Measurements from ENCODE around the gene SLC24A3.

Gene SLC24A3

DNA sequence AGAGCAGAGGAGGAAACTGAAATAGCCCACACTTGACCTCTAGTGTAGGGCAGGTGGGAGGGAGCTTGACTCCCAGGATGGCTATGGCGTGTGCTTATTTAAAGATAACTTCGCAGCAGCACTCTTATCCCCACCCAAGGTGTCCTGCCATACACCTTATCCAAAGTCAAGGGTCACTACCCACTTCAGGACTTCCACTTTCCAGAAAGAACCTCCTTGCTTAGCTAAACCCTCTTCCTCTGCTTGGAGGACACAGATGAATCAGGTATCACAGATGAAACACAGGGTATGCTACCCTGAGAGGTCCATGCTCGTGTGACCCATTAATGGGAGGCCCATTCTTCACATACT, 547.9 kb downstream of the SLC24A3 start:
- no peak for DNase-seq

DNA sequence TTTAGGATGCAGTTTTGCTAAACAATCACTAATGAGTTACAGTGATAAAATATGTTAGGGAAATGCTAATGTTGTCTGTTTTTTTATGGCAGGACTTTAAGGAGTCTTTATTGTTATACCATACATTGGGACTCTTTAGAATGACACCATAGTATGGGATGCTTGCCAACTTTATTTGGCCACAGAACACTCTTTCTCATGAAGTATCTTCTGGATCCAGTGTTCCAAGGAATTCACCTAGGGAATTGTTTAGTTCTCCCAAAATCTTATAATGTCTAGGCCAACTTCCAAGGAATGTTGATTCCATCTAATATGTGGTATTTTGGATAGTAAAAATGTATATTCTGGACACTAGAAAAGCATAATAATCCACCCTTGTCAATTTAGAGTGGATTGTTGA, 548.9 kb downstream of the SLC24A3 start:
- no peak for DNase-seq

DNA sequence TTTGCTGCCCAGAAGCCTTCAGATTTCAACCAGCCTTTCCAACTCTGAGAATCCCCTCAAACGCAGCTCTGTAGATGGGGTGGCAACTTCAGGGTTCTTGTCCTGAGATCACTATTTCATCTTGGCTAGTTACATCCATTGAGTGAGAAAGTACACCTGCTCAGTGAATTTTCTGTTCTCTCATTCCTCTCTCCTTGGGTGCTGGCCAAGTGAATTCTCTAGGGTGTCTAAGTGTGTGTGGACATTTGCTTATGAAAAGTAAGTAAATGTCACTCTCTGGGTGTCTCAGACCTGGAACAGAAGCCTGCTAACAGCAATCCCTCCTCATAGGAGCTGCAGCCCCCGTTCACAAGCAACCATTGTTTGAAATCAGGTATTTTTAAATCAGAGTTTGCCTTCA, 549.4 kb downstream of the SLC24A3 start:
- DNase-seq: no peak

DNA sequence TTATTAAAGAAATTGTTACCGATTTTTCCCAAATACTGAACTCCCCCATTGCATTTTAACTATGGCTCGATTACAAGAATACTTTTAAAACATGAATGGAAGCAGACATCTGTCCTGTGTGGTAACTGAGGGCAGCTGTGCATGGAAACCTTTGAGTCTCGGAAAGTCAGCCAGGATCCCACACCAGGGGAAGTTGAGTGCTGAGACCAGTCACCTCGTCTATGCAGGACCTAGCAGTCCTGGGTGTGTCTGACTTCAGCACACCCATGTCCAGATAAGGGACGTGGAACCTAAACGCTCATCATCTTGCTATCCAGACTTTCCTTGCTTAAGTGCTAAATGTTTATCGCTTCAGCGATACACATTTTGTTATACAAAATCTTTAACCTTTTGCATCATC, 551.8 kb downstream of the SLC24A3 start:
- no peak for DNase-seq

DNA sequence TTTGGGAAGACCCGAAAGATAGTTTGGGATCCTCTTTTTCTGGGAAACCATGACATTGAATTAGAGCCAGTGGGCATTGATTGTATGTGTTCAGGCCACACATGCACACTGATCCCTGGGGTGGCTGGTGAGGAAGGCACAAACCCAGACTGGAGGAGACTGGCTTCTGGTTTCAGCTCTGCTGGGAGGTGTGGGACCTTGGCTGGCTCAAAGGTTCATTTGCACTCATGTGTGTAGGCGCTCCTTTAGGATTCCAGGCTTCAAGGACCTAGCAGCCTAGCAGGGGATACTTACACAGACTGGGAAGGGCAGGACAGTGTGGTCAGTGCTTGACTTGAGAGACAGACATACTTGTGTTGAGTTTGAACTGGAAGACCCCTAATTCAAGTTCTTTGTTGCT, 552.8 kb downstream of the SLC24A3 start:
- no peak for DNase-seq

DNA sequence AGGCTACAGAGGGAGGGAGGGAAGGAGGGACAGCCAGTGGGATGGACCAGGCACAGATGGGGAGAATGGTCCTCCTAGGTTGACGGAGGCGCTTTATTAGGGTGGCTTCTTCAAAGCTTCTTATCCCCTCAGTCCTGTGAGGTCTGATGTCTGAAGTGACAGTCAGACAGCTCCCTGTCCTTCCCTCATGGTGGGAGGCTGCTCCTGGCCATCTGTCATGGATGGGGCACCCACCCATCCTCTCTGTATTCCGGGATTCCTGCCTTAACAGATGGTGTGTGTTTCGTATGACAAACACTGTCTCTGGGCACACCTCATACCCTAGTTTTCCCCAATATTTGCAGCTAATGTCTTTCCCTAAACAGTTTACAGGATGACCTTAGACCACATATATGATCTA, 553.5 kb downstream of the SLC24A3 start:
- no peak for DNase-seq

DNA sequence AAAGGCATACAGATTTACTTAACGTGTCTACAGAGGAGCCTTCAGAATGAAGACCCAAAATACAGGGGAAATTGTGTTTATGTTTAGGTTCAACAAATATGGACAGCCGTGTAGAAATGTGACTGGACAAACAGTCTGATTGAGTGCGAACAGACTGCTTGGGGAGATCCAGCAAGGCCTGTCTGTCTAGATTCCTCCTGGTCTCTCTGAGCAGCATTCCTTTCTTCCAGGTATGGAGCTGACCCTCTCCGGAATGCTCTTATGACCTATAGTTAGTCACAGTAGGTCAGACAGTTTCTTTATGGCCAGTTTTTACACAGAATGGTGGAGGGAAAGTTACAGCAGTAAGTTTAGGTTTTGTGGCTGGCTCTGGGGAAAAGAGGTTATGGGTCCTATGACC, 554.6 kb downstream of the SLC24A3 start:
- no peak for DNase-seq

DNA sequence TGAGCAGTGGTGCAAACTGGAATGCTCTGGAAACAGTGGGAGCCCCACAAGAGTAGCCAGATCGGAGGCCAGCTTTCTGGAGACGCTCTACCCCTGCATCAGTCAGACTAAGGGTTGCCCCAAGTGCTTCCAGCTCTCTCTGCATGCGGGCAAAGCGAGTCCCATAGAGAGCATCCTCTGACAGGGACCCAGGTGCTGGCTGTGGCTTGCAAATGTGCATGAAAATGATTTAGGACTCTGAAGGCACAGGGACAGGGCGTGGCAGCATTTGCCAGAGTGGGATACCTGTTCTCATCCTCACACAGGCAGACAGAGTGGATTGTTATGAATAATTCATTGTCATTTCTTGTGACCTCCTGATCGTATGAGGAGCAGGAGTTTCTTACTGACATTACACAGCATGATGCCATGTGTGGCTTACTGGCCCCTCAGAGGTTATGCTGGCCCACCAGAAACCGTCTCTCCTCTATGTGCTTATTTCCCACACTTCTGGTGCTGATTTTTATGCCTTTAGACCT, 555.9 kb downstream of the SLC24A3 start:
- DNase-seq: no peak

DNA sequence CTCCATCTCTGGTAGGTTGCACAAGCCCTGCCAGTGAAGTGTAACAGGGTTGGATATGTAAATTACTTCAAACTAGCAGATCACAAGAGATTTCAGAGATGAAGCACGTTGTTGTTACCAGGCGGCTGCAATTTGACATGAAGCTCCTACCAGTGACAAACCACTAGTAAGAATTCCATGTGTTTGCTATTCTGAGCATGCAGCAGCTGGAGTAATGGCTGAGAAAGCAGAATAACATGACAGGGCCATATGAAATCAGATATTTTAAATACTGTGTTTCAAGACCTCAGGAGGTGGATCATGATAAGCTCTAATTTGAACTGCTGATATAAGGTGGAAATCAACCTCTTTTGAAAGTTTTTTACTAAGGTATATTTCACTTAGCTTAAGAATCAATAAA, 557.1 kb downstream of the SLC24A3 start:
- DNase-seq: no peak

DNA sequence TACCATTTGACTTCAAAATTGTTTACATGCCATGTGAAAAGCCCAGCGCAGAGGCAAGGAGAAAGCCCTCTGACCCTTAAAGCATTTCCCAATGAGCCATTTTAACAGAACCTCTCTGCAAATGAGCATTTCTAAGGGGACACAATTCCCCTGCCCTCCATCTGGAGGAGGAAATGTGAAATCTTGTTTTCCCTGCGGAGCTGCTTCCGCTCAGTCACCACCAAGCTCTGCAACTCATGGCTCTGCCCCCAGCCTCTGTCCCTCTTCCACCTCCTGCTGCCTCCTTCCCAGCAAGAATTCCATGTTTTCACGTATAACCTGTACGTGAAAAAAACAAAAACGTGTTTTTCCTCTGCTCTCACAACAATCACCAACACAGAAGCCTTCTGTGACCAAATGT, 557.9 kb downstream of the SLC24A3 start:
- DNase-seq: no peak

DNA sequence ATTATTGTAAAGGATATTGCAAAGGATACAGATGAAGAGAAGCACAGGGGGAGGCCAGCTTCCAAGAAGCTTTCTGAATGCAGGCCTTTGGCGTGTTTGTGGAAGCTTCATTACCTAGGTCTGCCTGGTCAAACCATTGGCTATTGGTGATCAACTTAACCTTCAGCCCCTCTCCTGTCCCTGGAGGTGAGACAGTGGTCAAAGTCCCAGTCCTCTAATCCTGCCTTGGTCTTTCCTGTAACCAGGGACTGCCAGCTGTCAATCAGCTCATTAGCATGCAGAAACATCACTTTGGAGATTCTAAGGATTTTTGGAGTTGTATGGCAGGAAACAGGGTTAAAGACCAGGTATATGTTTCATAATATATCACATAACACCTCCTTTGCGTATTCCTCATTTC, 558.6 kb downstream of the SLC24A3 start:
- DNase-seq: no peak

Data from activated effector memory CD4-positive, alpha-beta T cell treated with Interleukin-2 at 50 U/mL for 16 hours (primary cell).